GM12891 (cell line): ENCODE measurements around the gene SLC22A23.
A peak's percentile ranks its signal among the peaks of the same experiment; 100 is the strongest.
"Not testable (repeated sequence)": the region's sequence is repeated elsewhere in the genome, so short reads cannot be mapped to it uniquely, and the experiment has no call there.

Experiments used
- DNase-seq: peaks from one replicate; pipeline ENCODE4 v3.0.0; 2011; ENCODE audit warnings: low spot score; ENCODE audit not compliant: insufficient read length
- FAIRE-seq: peaks from 2 replicates; lab custom pipeline; 2011; peaks lifted over from hg19 to GRCh38; lab: Jason Lieb, UNC
- PAX5 ChIP-seq: IDR thresholded peaks from 2 replicates; pipeline ENCODE4 v1.6.1; 2011; ENCODE audit warnings: low read length, moderate library complexity, mild to moderate bottlenecking; ENCODE audit not compliant: insufficient read depth, severe bottlenecking
- POLR2A ChIP-seq: IDR thresholded peaks from 2 replicates; pipeline ENCODE4 v1.6.1; 2011; ENCODE audit warnings: low read depth, low read length, control low read depth
- POLR2AphosphoS5 ChIP-seq: IDR thresholded peaks from 2 replicates; pipeline ENCODE4 v1.6.1; 2011; ENCODE audit warnings: low read depth, low read length, control low read depth
- POU2F2 ChIP-seq: IDR thresholded peaks from 2 replicates; pipeline ENCODE4 v1.6.1; 2011; ENCODE audit warnings: low read depth, mild to moderate bottlenecking, control low read depth, low read length, moderate library complexity
- SPI1 ChIP-seq: IDR thresholded peaks from 2 replicates; pipeline ENCODE4 v1.6.1; 2011; ENCODE audit warnings: low read depth, low read length, control low read depth
- TAF1 ChIP-seq: IDR thresholded peaks from 2 replicates; pipeline ENCODE4 v1.6.1; 2011; ENCODE audit warnings: low read depth, low read length, control low read depth

The SLC22A23 gene

DNA sequence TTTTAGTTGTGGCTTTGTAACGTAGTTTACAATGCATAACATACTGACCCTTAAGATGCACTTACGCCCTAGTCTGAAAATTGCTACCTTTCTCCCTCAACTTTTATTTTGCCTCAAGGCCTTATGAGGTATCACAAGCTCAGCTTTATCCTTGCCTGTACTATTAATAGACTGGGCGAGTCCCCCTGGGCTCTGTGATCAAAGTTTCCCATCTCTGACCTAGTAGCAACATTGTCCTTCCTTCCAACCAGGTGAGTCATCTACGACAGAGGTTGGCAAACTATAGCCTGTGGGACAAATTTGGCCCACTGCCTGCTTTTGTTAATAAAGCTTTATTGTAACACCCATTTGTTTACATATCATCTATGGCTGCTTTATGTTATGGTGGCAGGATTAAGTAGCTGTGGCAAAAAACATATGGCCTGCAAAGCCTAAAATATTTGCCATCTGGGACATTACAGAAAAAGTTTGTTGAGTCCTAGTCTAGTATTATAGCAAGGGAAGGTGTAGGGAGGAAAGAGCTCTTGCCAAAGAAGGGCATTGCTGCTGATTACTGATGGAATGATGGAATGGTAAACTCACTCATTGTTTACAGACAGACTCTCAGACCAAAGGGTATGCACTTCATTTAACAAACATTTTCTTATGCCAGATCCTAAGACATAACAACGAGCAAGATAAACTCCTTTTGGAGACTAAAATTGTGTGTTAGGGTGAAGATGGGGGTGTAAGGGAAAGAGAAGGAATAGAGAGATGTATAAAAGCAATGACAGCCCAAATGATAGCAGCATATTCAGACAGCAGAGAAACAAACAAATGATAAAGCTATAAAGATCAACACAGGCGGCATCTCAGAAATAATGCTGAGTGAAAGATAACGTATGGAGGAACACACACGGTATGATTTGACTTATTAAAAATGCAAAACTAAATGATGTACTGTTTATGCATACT, 74.2 kb downstream of the SLC22A23 start:
- no peak for TF ChIP-seq POLR2AphosphoS5
- no peak for TF ChIP-seq POLR2A
- no peak for TF ChIP-seq POU2F2
- no peak for TF ChIP-seq SPI1
- TF ChIP-seq PAX5 = no peak
- TF ChIP-seq TAF1 = no peak
- DNase-seq (no peak), FAIRE-seq (no peak)

DNA sequence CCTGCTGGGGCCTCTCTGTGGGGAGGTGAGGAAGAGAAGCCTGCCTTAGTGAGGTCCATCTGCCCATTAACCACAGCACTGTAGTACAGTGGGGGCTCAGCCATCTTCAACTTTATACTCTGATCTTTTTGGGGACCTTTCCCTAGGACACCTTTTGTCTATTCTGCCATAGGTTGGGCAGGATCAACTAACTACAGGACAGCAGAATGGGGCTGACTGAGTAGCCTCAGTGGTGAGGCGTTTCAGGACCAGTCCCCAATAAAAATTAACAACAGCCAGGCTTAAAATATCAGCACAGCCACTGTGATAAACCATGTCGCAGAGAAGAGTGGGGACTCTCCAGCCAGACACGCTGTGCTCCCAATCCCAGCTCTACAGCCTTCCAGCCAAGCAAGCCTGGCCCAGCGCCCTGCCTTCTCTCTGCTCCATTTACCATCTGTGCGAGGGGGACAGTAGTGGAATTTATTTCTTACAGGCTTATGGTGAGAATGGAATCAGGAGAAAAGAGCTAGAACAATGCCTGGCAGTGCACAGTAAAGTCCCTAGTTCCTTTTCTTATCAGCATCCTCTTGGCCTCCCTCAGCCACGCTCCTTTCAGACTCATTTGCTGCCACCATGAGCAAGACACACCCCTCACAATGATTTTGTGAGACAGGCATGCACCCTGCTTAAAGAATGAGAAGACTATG, 75.5 kb downstream of the SLC22A23 start:
- no peak for FAIRE-seq
- no peak for DNase-seq
- TF ChIP-seq SPI1 (no peak), PAX5 (no peak), TAF1 (no peak), POLR2AphosphoS5 (no peak), POLR2A (no peak), POU2F2 (no peak)

DNA sequence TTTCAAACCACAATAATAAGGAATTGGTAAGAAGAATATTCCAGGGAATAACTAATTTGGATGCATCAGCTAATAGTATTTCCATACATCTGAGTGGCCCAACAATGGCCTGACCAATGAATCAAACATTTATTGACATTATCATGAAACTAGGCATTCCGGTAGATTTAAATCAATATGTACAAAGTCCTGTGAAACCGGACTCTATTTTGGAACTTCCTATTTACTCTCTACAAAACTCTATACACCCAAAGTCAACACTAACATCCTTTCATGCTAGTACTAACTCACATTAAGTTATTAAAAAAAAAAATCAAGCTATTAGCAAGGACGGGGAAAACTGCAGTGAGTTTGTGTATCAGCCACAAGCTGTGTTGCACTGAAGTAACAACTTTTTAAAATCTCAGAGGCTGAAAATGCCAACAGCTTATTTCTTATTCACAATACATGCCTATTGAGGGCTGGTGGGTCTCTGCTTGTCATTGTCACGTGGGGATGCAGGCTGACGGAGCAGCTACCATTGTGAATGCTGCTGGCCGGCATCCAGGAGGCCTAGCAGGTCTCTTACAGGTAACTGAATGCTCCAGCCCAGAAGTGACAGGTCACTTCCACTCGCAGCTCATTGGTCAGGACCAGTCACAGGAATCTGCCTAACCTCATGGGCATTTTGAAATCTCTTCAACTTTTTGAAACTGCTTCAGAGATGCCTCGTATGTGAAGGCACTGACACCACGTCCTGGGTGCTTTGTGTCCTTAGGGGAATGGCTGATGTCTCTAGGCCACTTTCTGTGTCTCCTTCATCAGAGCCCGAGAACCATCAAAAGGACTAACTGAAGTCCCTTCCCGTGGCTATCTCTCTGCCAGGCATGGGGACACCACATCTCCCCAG, 76.3 kb downstream of the SLC22A23 start:
- DNase-seq (no peak), FAIRE-seq (no peak)
- TF ChIP-seq POU2F2 (no peak), SPI1 (no peak), POLR2A (no peak), POLR2AphosphoS5 (no peak)

DNA sequence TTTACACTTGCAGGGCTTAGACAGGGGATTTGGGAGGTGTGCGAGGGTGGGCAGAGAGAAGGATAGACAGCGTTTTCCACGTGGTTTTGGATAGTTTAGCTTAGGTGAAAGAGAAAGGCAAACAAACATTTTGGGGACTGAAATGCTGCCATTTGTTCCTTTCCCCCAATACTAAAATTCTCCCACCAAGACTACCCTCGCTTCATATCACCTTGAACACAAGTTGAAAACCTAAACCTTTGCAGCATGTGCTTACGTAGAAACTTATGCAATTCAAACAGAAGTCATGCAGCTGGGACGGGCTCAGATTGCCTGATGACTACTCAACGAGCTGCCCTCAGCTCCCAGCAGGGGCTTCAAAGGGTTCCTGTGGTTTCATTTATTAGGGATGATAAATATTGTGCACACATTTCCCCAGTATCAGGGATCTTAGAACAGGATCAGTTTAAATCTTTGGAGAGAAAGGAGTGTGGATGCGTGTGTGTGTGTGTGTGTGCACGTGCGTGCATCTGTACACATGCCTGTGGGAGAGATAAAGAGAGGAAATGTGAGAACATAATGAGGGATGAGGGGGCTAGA, 77.3 kb downstream of the SLC22A23 start:
- TF ChIP-seq POLR2AphosphoS5 (no peak), POU2F2 (no peak), POLR2A (no peak), TAF1 (no peak), SPI1 (no peak), PAX5 (no peak)
- FAIRE-seq = no peak
- no peak for DNase-seq

DNA sequence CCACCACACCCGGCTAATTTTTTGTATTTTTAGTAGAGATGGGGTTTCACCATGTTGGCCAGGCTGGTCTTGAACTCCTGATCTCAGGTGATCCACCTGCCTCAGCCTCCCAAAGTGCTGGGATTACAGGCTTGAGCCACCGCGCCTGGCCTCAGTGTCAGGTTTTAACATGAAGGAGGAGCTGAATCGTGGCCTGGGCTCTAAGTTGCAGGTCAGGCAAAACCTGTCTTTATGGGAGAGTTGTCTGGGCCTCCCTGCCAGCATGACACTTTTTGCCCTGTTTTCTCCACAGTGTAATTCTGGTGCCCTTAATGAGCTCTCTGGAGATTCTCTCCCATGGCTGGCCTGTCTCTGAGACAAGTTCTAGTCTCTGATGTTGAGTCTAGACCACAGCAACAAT, 78.0 kb downstream of the SLC22A23 start:
- DNase-seq, FAIRE-seq: not testable (repeated sequence)

DNA sequence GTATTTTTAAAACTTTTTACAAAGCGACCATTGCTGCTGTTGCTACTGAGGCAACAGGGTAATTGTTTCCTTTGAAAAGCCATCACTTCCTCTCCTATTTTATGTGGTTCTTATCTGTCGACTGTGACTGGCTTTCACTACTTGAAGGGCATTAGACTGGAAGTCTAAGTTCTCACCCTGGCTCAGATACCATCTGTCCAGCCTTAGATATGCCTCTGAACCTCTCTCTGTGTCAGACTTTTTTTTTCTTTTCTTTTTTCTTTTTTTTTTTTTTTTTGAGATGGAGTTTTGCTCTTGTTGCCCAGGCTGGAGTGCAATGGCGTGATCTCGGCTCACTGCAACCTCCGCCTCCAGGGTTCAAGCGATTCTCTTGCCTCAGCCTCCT, 78.5 kb downstream of the SLC22A23 start:
- DNase-seq, FAIRE-seq: not testable (repeated sequence)
- TF ChIP-seq SPI1 = peak; percentile 73

DNA sequence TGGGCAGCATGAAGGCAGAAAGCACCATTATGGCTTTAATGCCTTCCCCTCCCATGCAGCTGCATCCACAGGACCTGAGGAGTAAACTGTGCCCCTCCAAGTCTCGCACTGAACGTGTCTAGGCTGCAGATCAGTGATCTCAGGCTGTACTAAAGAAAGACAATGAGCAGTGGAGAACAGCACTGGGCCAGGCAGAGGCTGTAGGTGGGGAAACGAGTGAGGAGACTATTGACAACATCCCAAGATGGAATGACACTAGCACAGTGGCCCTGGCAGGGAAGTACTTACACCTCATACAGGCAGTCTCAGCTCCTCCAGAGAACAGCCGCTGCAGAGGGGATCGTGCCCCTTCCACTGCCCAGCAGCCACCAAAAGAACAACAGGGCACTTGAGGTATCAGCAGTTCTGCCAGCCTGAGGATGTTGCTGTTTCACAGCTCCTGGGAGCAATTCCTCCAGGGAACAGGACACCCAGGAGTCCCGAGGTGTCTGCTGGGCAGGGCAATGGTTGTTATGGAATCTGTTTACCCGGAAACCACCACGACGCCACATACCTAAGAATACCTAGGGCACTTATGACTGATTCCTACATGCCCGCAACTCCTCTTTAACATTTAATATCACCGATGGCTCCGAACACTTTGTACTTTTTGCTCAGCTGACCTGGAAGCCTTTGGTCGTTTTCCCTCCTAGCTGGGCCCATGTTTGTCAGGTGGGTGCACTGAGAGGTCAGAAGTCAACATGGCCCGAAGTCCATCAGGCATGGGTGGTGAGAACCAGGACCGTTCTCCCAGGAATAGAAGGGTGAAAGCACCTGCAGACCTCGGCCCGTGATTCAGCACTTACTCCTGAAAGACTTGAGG, 79.1 kb downstream of the SLC22A23 start:
- FAIRE-seq = no peak
- DNase-seq = no peak
- TF ChIP-seq POLR2A (no peak), PAX5 (no peak), SPI1 (no peak), POU2F2 (no peak), TAF1 (no peak), POLR2AphosphoS5 (no peak)

DNA sequence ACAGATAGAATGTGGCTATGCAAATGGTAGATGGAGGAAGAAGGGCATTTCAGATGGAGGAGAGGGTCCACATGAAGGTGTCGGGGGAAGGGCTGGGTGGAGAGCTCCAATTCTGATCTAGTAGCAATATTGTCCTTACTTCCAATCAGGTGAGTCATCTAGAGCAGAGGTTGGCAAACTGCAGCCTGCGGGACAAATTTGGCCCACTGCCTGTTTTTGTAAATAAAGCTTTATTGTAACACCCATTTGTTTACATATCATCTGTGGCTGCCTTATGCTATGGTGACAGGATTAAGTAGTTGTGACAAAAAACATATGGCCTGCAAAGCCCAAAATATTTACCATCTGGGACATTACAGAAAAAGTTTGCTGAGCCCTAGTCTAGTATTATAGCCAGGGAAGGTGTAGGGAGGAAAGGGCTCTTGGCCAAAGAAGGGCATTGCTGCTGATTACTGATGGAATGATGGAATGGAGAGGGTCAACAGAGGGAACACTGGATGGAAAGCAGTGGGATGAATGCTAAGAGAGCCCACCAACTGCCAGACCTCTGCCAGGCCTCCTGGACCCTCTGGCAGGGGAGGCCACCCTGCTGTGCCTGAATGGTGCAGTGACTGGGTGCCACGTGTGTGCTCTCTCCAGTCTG, 79.8 kb downstream of the SLC22A23 start:
- no peak for DNase-seq
- FAIRE-seq = no peak
- no peak for TF ChIP-seq SPI1

DNA sequence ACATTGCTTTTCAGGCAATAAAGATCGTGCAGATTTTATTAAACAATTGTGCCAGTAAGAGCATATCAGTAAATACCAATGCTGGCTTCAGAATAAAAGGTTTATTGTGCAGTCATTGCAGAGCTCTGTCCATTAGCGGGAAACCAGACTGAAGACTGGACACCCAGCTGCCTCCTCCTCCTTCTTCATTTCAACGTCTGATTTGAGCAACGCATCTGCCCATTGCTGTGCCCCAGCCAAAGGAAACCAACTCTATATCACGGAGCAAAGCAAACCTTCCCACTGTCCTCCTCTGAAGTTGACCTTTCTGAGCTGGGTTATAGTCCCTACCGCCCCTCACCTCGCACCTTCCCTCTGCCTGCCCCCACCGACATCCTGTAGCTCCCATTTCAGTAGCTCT, 80.8 kb downstream of the SLC22A23 start:
- DNase-seq (no peak), FAIRE-seq (no peak)
- TF ChIP-seq POLR2AphosphoS5 = no peak
- no peak for TF ChIP-seq PAX5
- no peak for TF ChIP-seq POLR2A
- TF ChIP-seq POU2F2 = no peak
- no peak for TF ChIP-seq TAF1
- TF ChIP-seq SPI1 = no peak
